ENCODE measurements around the gene SHB.
"Not testable (repeated sequence)": the region's sequence is repeated elsewhere in the genome, so short reads cannot be mapped to it uniquely, and the experiment has no call there.

The SHB gene

DNA sequence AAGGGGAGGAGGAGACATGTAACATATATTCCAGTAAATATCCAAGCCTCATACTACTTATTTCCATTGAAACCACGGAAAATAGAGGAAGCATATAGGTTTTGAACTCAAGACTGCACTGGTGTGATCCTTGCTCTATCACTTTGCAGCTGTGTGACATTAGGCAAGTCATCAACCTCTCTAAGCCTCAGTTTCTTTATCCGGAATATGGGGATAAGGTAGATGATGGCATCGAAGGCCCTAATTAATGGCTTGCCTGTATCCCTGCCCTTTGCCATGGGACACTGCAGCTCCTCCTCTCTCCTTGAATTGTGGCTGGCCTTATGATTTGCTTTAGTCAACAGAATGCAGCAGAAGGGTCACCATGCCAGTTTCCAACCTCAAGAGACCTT is 6.9 kb downstream of the SHB start:
- DNase-seq, result no peak

DNA sequence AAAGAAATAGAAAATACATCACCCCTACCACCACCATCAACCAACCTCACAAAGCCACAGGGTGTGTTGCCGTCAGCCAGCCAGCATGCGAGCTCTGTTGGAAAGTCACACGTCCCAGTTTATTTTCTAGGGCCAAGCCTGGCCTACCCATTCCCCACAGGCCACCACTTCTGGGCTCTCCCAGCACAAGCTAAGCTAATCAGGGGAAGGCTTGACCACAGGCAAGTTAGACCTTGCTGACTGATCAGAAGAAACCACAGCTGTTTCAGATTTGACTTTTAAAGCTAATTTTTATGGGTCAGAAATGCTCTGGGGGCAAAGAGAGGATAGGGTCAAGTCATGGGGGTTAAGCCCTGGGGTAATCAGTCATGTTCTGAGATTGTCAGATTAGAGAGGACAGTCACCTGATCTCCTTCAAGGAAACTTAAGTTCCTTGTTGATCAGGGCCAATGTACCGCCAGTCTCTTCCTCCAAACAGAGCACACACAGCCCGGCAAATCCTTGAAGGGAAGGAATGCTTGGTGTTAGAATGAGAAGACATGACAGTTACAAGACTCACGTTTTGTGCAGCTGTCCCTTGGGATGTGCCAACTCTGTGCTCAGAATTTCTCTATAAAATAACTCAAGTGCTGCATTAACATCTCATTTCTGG is 7.6 kb downstream of the SHB start:
- no peak for DNase-seq

DNA sequence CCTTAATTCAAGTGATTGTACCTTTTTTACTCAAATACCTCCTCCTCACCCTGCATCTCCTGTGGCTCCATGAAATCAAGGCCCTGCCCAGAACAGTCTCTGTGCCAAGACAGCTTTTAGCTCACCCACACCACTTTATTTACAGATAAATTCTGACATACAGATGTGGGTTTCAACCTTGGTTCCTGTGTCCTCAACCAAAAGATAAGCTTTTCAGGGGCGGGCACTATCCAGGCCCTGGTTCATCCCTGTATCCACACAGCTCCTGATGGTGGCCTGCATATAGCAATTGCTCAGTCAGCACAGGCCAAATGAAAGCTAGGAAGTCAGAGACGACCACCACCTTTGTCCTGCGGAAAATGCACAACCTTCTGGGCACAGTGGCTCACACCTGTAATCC is 8.3 kb downstream of the SHB start:
- DNase-seq, result no peak

DNA sequence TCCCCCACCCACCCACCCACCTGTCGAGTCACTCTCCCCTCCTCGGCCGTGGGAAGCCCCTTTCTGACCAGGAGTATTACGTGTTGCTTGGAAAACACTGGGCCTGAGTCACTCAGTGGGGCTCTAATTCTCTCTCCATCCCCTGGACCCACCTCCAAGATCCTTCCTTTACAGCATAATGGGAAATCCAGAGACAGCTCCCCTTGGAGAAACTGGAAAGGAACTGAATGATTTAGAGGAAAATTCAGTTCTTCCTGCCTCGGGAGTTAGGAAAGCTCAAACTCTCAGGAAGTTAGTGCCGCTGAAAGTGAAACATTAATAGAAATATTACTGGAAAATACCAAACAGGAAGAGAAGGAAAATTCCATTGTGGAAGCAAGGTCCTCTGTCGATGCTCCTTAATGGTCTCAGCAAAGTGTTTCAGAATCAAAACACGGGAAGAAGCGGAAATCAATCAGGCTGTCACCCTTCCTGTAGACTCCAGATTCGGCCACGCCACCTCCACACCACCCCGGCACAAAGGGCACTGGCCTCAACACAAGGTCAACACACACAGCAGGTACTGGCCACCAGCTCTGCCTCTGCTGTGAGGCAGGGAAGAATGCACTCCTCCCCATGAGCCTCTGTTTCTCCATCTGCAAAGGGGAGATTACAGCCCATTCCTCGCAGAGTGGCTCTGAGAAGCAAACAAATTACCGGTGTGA is 9.6 kb downstream of the SHB start:
- DNase-seq, result no peak

DNA sequence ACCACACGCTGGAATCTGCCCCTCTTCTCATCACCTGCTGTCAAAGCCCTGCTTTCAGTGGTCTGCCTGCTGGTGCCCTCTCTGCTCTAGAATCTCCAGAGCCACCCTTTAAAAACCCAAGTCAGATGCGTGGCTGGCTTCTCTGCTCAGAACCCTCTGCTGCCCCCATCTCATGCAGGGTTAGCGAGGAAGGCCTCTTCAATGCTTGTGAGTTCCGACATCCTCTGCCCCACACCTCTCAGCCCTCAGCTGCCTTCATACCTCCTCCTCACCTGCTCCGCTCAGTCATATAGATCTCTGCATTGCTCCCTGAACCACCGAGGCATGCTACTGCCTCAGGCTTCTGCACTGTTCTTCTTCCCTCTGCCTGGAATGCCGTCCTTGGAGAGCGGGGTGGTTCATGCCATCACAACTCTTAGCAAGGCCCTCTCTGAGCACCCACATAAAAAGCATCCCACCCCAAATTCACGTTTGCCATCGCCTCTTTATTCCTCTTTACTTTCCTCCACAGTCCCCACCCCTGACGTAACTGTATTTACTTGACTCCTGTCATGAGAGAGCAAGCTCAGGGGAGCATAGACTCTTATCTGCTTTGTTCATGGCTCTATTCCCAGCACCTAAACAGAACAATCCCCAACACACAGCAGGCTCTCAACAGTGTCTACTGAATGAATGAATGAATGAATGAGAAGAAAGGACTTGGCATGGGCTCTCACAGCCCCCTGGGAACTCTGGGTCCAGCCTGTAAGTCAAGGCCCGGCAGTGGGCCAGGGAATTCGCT is 10.4 kb downstream of the SHB start:
- DNase-seq, result no peak

DNA sequence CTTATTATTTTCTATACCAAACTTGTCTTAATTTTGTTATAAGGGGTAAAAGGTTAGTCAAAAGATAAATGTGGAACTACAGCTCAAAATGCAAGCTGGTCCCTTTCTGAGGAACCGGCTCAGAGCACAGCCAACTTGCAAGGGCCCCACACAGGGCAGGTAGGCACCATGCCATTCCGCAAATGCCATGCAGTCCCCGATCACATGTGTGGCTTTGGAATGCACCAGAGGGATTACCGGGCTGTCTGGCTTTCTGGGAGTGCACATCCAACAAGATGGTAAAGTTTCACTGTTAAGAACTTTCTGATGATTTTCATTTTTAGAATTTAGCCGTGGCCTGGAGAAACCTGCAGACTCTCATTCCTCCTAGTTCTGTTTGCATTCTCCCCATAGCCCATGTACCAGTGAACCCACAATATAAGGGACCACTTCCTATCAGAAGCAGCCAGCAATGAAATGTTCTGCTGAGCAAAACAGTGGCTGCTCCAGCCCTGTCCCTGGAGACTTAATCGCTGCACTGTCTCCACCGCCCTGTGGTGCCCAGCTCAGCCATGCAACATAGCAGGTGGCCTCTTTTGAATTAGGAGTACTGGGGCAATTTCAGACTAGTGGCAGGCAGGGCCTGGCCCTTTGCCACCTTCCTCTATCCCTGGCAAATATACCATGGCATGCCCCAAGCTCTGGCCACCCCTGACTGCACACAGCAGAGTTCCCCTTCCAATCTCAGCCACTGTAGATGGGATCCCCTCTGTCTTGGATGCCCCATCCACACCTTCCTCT is 11.4 kb downstream of the SHB start:
- no peak for DNase-seq

DNA sequence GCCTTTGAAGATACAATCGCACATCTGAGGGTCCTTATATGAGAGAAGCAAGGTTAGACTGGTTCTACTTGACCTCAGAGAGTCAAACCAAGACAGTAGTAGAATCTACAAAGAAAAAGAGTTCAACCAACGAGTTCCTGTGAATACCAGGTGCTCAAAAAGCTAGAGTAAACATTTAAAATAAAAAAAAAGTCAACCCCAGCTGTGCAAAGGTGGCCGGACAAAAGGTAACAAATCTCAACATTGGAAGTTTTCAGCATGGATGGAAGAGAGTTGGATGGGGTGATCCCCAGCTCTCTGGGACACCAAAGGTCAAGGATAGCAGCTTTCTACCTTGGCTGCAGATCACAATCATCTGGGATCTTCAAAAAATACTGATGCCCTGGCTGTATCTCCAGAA is 14.4 kb downstream of the SHB start:
- DNase-seq, result no peak

DNA sequence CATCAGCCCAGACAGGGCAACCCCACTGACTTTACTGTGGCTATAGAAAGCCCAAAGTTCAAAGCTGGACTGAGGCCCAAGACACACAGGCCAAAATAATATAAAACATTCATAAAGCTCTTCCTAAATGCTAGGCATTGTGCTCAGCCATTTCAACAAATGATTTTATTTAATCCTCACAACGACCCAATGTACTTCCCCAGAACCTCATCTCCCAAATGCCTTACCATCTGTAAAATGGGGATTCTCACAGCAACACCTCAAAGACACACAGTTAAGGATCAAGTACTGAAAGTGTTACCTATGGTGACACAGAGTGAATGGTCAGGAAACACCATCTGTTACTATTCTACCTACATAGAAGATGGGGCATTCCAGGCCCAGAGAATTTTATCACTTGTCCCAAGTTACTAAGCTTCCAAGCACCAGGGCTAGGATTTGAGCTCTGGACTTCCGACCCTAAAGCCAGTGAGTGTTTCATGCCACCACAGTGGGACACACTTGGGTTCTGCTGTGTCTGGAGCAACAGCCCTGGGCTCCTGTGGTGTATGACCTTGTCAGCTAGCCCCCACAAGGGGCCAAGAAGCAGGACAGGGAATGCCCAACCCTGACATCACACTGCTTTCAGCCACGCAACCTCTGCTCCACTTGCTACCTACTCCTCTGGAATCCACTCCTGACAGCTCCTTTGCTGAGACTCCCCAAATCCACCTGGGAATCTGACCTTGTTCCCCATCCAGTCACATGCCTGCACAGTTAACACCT is 15.1 kb downstream of the SHB start:
- no peak for DNase-seq

DNA sequence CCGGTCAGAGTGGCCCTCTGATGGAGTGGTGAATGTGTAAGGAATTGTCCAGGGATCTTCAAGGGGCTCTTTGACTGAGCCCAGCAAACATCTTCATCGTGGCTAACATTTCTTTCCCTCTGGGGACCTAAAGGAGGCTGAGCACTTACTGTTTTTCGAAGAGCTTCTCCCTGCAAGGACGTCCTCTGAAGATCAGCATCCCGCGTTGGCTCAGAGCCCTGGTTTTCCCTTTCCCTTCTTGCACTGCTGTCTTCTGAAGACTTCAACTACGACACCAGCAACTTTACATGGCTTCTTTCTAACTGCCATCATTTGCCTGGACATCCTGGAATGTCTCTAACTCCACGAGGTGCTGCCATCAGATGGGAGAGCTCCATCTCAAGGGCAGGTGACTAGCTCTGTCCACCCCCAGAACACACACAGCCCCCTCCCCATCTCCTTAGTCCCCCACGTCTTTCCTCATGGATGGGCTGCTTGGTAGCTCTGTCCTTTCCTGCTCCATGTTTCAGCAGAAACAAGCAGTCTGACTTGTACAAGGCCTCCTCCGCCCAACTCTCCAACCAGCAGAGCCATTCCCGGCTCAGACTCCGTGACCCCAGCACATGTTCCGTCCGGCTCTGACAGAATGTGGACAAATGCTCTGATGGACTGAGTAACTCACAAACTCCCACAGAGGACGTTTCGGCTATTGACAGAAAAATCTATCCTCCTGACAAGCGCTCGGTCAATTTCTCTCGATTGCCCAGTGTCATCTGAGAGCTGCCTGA is 17.1 kb downstream of the SHB start:
- no peak for DNase-seq

DNA sequence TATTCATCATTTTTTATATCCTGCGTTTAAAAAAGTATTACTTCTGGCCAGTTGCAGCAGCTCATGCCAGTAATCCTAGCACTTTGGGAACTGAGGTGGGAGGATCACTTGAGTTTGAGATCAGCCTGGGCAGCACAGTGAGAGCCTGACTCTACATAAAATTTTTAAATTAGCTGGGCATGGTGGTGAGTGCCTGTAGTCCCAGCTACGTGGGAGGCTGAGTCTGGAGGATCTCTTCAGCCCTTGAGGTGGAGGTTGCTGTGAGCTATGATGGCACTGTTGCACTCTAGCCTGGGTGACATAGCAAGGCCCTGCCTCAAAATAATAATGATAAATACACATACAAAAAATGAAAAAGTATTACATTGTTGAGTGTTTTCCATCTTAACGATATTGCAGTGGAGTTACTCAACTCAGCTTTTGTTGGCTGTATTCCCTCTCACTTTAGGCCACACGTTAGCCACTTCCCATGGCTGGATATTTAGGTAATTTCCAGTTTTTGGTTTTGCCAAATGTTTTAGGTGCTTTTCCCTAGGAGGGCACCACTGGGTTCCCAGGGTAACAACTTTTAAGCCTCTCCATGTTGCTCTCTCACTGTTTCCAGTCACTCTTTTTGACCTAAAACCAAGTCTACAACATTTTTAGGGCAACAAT is 20.6 kb downstream of the SHB start:
- DNase-seq, result no peak

DNA sequence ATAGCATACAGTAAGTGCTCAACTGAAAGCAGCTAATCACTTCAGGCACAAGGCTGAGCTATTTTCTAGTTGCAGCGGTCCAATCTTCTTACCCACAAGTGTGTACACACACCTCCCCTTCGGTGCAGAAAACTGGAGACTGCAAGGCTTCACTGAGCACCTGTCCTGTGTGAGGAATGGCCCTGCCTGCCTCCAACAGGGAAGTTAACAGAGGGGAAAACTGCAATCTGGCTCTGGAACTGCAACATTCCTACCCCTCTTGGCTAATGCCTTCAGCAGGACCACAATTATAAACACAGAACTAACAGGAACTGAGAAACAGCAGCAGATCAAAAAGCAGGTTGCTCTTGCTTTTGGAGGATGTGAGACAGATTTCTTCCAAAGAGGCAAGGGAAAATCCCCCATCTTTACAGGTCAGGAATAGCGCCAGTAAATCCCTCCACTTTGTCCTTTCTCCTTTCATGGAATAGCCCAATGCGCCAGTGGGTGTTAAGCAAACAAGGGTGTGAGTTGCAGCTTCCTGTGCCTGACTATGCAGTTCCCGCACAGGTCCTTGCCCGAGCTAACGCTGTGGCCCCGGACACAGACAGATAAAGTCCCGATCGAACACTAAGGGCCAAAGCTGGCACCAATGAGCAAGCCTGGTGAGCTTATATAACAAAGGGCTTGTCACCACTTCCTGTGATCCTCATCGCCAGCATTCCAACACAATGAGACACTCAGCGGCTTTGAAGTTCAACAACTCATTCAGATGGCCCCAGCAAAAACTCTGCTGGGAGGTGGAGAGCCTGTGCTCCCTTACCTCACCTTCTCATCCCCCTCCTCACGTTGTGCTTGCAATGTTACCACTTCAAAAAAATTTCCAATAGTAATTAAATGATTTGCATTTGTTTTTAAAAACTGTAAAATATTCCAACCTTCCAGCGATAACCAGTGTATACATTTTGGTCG is 21.5 kb downstream of the SHB start:
- no peak for DNase-seq

DNA sequence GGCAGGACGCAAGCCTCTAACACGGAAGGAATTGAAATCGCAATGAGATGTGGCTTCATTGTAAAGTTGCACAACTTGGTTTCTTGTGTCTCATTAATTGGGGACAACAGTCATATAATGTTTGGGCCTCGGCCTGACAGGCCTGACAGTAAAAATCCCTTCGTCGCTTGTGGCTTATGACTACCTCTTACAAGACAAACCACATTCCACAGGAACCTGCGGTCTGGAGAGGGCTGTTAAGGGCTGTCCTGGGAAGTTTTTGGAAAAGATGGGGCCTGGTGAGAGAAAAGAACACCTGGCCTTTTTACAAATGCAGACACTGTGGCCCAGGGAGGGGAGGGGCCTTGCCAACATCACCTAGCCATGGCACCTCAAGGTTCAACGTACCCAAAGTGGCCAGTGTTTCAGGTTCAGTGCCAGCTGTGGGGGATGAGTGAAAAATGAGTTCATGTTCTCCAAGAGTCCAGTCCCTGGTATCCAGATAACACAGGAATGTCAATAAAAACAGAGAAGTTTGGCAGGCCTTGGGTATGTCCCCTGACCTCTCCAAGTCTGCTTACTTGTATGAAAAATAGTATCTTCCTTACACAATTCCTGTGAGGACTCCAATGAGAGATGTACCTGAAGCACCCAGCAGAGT is 22.2 kb downstream of the SHB start:
- no peak for DNase-seq

DNA sequence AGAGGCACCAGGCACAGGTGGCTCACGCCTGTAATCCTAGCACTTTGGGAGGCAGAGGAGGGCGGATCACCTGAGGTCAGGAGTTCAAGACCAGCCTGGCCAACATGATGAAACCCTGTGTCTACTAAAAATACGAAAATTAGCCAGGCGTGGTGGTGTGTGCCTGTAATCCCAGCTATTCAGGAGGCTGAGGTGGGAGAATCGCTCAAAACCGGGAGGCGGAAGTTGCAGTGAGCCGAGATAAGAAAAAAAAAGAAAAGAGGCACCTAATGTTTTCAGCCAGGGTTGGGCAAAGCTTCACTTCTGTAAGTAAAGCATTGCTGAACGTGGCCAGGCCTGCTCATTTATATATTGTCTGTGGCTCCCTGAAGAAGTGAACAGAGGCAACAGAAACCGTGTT is 23.1 kb downstream of the SHB start:
- DNase-seq, result not testable (repeated sequence)

DNA sequence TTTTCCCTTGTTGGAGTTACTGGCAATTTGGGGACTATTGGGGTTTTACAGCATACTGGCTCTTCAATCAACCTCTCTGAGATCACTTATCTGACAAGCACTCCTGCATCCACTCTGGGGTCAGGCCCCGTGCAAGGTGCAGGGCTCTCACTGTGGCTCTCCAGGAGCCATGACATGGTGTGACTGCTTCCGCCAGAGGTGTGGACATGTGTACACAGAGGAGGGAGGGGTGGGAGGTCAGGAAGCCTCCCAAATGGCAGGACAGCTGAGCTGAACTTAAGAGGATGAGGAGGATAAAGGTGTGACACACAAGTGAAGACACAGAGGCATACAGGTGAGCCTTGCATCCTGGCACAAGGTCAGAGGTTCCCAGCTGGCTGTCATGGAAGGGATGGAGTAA is 24.3 kb downstream of the SHB start:
- no peak for DNase-seq

DNA sequence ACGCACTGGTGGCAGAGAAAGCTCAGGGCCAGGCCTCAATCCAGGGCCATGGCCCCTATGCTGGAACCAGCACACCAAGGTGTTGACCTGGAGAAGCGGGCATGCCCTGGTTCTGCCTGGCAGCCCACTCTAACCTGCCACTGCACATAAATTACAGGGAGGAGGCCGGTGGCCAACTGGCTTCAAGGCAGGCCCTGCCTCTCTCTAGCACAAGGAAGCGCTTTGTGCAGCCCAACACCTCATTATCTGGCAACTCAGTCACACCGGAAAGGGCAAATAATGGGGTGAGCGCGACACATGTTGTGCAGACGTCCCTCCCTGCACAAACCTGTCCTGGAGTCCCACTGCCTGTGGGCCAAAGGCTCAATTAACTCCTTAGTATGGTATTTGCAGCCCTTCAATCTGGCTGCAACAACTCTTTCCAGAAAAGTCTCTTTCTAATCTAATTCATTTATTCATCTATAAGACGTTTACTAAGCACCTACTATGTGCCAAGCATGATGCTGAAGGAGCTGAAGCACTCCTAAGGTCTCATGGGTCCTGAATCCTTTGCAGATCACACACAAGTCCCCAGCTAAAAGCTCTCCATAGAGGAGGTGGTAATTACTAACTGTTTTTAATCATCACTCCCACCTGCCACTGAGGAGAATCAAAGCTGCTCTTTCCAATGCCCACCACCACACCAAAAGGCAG is 24.9 kb downstream of the SHB start:
- DNase-seq, result no peak

DNA sequence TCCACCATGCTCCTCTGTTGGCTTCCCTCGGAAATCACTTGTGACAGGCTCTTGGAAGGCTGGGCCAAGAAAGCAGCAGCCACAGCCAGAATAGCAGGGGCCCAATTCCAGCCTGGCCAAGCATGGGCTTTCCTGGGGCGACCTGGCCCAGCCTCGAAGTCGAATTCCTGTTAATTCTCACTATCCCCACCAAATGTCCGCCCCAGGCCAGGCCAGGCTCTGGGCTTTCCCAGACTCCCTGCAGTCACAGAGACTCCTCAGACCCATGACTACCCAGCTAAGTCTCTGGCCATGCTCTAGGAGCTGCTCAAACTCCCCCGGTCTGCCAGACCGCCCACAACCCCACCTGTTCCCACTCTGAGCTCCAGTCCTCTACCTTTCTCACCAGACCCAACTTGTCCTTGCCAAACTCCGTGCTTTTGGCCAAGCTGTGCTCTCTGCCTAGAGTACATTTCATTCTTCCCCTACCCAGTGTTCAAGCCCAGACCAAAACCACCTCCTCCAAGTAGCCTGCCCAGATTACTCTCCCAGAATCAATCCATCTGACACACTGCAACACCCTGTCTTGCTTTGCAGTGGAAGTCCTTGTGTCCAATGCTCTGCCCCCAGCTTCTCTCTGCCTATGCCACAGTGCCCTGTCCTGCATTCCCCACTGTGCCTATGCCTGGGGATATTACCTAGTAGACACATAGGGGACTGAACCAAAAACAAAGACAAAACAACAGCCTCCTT is 26.2 kb downstream of the SHB start:
- DNase-seq, result no peak

DNA sequence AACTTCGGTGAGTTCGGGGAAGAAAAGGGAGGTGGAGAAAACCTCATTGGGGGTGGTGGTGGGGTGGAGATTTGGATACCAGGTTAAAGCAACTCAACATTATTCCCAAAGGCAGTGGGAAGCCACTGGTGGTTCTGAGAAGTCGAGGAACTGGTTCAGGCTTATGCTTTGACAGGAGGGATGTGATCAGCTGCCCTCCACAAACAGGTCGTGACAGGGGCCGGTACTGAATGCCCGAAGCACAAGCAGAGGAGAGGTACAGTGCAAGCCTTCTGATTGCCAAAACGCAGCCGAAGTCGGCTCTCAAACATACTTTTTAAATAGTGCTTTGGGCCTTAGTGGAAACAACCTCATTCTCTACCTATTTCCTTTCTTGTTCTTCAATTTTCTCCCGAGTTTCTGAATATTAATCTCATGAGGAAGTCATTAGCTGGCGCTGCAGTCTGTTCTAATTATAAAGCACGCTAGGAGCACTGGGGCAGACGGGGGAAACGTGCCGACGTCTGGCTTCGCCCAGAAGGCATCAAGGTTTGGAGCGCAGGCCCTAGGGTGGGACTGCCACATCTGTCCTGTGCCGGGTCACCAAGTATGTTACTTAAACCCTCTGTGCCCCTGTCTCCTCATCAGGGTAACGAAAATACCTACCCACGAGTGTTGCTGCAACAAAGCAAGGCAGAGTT is 27.3 kb downstream of the SHB start:
- DNase-seq, result no peak
